NT2/D1 (cell line): ENCODE data around the gene TBX20.
"Not testable (repeated sequence)": the region's sequence is repeated elsewhere in the genome, so short reads cannot be mapped to it uniquely, and the experiment has no call there.

Experiments used
- SUZ12 ChIP-seq: IDR thresholded peaks from 2 replicates; pipeline ENCODE4 v1.6.1; 2011; ENCODE audit not compliant: insufficient read length, insufficient read depth; ENCODE audit errors: extremely low read depth
- YY1 ChIP-seq: IDR thresholded peaks from 2 replicates; pipeline ENCODE4 v1.6.1; 2011; ENCODE audit not compliant: insufficient read length, insufficient read depth
- ZNF274 ChIP-seq: IDR thresholded peaks from 2 replicates; pipeline ENCODE4 v1.6.1; 2011; ENCODE audit warnings: mild to moderate bottlenecking, low read depth, low read length

- not testable (repeated sequence) for TF ChIP-seq YY1, ZNF274, SUZ12
Measured at GRCh38 chr7:35172131-35172530, 81.8 kb downstream of the TBX20 start.
